HepG2 (cell line): ENCODE measurements around the gene GLTPD2. TPM values are rescaled to one million over a fixed set of nuclear protein-coding genes. Genes with fewer than 3 reads are reported as not detected.

Experiments
- ADNP ChIP-seq: sonication (generic); formaldehyde crosslinking; IDR thresholded peaks from 2 replicates; pipeline ENCODE4 v1.4.0; 2020; ENCODE audit warnings: missing genetic modification reagents
- ARHGAP35 ChIP-seq: sonication (generic); formaldehyde crosslinking; IDR thresholded peaks from 2 replicates; pipeline ENCODE4 v1.9.0; 2022; ENCODE audit warnings: mild to moderate bottlenecking, inconsistent platforms, moderate library complexity, missing genetic modification reagents, borderline replicate concordance
- ATF3 ChIP-seq: sonication (generic); formaldehyde crosslinking; IDR thresholded peaks from 2 replicates; pipeline ENCODE4 v1.4.0; 2020; ENCODE audit warnings: missing genetic modification reagents
- CCAR2 ChIP-seq: fragments of 200-400 bp; formaldehyde crosslinking; optimal IDR thresholded peaks from 2 replicates; pipeline ENCODE3; 2018; ENCODE audit warnings: low read depth, mild to moderate bottlenecking, low read length, moderate library complexity
- HDAC6 ChIP-seq: fragments of 200-600 bp; sonication (generic); IDR thresholded peaks from 2 replicates; pipeline ENCODE4 v1.7.0; 2017; ENCODE audit warnings: mild to moderate bottlenecking, antibody characterized with exemption, low read length, low read depth
- HOXA5 ChIP-seq: sonication (generic); formaldehyde crosslinking; IDR thresholded peaks from 2 replicates; pipeline ENCODE4 v1.4.0; 2020; ENCODE audit warnings: missing genetic modification reagents
- JUN ChIP-seq: sonication (generic); formaldehyde crosslinking; IDR thresholded peaks from 2 replicates; pipeline ENCODE4 v1.4.0; 2020; ENCODE audit warnings: mild to moderate bottlenecking, missing genetic modification reagents
- MTA3 ChIP-seq: sonication (generic); formaldehyde crosslinking; IDR thresholded peaks from 2 replicates; pipeline ENCODE4 v1.4.0; 2020; ENCODE audit warnings: missing genetic modification reagents
- PITX1 ChIP-seq: sonication (generic); formaldehyde crosslinking; IDR thresholded peaks from 2 replicates; pipeline ENCODE4 v1.5.1; 2020; ENCODE audit warnings: mild to moderate bottlenecking, missing genetic modification reagents
- SOX5 ChIP-seq: IDR thresholded peaks from 2 replicates; pipeline ENCODE4 v1.6.1; 2016; ENCODE audit warnings: borderline replicate concordance
- SP140L ChIP-seq: sonication (generic); formaldehyde crosslinking; IDR thresholded peaks from 2 replicates; pipeline ENCODE4 v1.4.0; 2020; ENCODE audit warnings: missing genetic modification reagents, borderline replicate concordance
- SSRP1 ChIP-seq: IDR thresholded peaks from 2 replicates; pipeline ENCODE4 v1.6.1; 2016; ENCODE audit warnings: control low read depth
- TBP ChIP-seq: sonication (generic); formaldehyde crosslinking; IDR thresholded peaks from 2 replicates; pipeline ENCODE4 v1.5.0; 2020; ENCODE audit warnings: missing genetic modification reagents
- ZBTB4 ChIP-seq: sonication (generic); formaldehyde crosslinking; IDR thresholded peaks from 2 replicates; pipeline ENCODE4 v1.4.0; 2020; ENCODE audit warnings: missing genetic modification reagents, mild to moderate bottlenecking, borderline replicate concordance
- ZNF362 ChIP-seq: sonication (generic); formaldehyde crosslinking; IDR thresholded peaks from 2 replicates; pipeline ENCODE4 v1.4.0; 2020; ENCODE audit warnings: missing genetic modification reagents, mild to moderate bottlenecking, borderline replicate concordance
- ZNF577 ChIP-seq: sonication (generic); formaldehyde crosslinking; IDR thresholded peaks from 2 replicates; pipeline ENCODE4 v1.4.0; 2020; ENCODE audit warnings: mild to moderate bottlenecking, low read depth, missing genetic modification reagents, borderline replicate concordance
- ZNF749 ChIP-seq: sonication (generic); formaldehyde crosslinking; IDR thresholded peaks from 2 replicates; pipeline ENCODE4 v1.8.0; 2022; ENCODE audit warnings: mild to moderate bottlenecking, missing genetic modification reagents, moderate library complexity, borderline replicate concordance
- ZSCAN25 ChIP-seq: sonication (generic); formaldehyde crosslinking; IDR thresholded peaks from 2 replicates; pipeline ENCODE4 v1.8.0; 2022; ENCODE audit warnings: mild to moderate bottlenecking, missing genetic modification reagents
- polyA plus RNA-seq, 8 experiments: library from polyadenylated mRNA; depleted of rRNA in 3 of 8; stranded (reverse) in 7 of 8; unstranded in 1 of 8; fragments of >200 nt; fragmentation: Illumina TruSeq in 4 of 8; extraction: Trizol in 4 of 8; gene quantifications; 2 replicates each; pipeline versions ENCODE4 v1.2.1 to v1.2.3, GENCODE V29; 2011 to 2016; ENCODE audit warnings: low read depth in 4 of 8, missing spikeins in 1 of 8, mixed read lengths in 1 of 8; ENCODE audit not compliant: insufficient read depth in 1 of 8
- total RNA-seq, 5 experiments: library from RNA; depleted of rRNA; stranded (reverse); fragments of >200 nt; fragmentation: Illumina TruSeq; extraction: Trizol; gene quantifications; 2 replicates each; pipeline ENCODE4 v1.2.3, GENCODE V29; 2016; ENCODE audit warnings: low read depth in 1 of 5
- TF ChIP-seq, protein P1 (sequence below): sonication (generic); formaldehyde crosslinking; IDR thresholded peaks from 2 replicates; pipeline ENCODE4 v1.4.0; 2020; ENCODE audit warnings: missing genetic modification reagents, borderline replicate concordance
- TF ChIP-seq, protein P2 (sequence below): sonication (generic); formaldehyde crosslinking; IDR thresholded peaks from 2 replicates; pipeline ENCODE4 v1.5.1; 2020; ENCODE audit warnings: missing genetic modification reagents, mild to moderate bottlenecking, borderline replicate concordance

The GLTPD2 gene
- total and polyA plus RNA-seq, 2 of the 13 experiments (the other 11 are each of a cell fraction or from before 2014, with no cell fraction given): 7.5 to 12.9 TPM

DNA sequence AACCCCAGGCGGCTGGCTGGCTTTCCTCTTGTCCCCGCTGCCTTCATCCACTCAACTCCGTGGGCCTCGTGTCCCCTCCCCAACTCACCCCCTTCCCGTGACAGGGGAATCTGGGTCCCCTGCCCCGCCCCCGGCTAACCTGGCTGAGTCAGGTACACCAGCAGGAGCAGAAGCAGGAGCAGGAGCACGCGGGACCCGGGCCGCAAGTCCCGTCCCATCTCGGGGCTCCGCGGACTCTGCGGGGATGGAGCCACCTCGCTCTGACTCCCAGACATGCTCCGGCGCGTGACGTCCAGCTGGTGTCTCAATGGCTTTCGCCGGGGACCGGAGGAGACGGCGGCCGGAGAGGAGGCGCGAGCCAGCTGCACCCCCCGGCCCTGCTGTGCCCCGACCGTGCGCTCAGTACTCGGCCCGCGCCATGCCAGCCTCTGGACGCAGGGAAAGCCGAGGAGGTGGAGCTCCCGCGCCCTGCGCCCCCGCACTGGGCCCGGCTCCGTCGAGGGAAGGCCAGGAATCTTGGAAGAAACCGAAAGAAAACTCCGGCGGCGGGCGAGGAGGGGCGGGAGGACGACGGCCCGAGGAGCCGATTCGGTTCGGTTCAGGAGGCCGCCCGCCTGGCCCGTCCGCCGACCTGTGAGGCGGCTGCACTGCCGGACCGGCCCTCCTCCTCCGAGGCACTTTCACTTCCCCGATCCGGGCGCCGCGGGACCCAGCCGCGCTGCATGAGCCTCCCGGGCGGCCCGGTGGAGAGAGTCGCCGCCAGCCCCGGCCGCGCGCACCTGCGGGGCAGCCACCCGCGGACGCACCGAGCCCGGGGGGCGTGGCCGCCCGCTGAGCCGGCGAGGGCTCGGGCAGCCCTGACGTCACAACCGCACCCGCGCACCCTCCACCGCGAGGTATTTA, 49.4 kb upstream of the GLTPD2 start, which contains the start of the genes CXCL16 and ZMYND15 (continued):
- TF ChIP-seq ADNP (CRISPR knock-in tag) (no peak), ATF3 (CRISPR knock-in tag) (no peak), CCAR2 (no peak), ARHGAP35 (CRISPR knock-in tag) (no peak; the same call in 1 of the 2 replicates), ZNF362 (no peak), ZNF749 (CRISPR knock-in tag) (no peak), SP140L (CRISPR knock-in tag) (no peak), HOXA5 (CRISPR knock-in tag) (no peak; the same call in 1 of the 2 replicates), JUN (no peak), MTA3 (no peak), SOX5 (CRISPR knock-in tag) (no peak), ZNF577 (CRISPR knock-in tag) (no peak), TBP (CRISPR knock-in tag) (no peak), ZSCAN25 (CRISPR knock-in tag) (no peak), HDAC6 (no peak), ZBTB4 (CRISPR knock-in tag) (no peak), SSRP1 (CRISPR knock-in tag) (no peak), PITX1 (CRISPR knock-in tag) (no peak)
- TF ChIP-seq, protein P1, sequence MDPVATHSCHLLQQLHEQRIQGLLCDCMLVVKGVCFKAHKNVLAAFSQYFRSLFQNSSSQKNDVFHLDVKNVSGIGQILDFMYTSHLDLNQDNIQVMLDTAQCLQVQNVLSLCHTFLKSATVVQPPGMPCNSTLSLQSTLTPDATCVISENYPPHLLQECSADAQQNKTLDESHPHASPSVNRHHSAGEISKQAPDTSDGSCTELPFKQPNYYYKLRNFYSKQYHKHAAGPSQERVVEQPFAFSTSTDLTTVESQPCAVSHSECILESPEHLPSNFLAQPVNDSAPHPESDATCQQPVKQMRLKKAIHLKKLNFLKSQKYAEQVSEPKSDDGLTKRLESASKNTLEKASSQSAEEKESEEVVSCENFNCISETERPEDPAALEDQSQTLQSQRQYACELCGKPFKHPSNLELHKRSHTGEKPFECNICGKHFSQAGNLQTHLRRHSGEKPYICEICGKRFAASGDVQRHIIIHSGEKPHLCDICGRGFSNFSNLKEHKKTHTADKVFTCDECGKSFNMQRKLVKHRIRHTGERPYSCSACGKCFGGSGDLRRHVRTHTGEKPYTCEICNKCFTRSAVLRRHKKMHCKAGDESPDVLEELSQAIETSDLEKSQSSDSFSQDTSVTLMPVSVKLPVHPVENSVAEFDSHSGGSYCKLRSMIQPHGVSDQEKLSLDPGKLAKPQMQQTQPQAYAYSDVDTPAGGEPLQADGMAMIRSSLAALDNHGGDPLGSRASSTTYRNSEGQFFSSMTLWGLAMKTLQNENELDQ (CRISPR knock-in tag): no peak
- TF ChIP-seq, protein P2, sequence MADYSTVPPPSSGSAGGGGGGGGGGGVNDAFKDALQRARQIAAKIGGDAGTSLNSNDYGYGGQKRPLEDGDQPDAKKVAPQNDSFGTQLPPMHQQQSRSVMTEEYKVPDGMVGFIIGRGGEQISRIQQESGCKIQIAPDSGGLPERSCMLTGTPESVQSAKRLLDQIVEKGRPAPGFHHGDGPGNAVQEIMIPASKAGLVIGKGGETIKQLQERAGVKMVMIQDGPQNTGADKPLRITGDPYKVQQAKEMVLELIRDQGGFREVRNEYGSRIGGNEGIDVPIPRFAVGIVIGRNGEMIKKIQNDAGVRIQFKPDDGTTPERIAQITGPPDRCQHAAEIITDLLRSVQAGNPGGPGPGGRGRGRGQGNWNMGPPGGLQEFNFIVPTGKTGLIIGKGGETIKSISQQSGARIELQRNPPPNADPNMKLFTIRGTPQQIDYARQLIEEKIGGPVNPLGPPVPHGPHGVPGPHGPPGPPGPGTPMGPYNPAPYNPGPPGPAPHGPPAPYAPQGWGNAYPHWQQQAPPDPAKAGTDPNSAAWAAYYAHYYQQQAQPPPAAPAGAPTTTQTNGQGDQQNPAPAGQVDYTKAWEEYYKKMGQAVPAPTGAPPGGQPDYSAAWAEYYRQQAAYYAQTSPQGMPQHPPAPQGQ (CRISPR knock-in tag): no peak
